Tongue (tissue), 2 donors: Measurements from ENCODE around the gene OR10Z1. TPM values are rescaled to one million over a fixed set of nuclear protein-coding genes. Genes with fewer than 3 reads are reported as not detected.

ENCODE experiments used
- DNase-seq: peaks from one replicate; pipeline ENCODE4 v3.0.0-alpha.2; 2015
- total RNA-seq: library from RNA; depleted of rRNA; stranded (reverse); fragments of >200 nt; gene quantifications from one replicate; pipeline ENCODE4 v1.2.3, GENCODE V29; 2014

Gene OR10Z1, protein sequence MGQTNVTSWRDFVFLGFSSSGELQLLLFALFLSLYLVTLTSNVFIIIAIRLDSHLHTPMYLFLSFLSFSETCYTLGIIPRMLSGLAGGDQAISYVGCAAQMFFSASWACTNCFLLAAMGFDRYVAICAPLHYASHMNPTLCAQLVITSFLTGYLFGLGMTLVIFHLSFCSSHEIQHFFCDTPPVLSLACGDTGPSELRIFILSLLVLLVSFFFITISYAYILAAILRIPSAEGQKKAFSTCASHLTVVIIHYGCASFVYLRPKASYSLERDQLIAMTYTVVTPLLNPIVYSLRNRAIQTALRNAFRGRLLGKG
- total RNA-seq = not detected

DNA sequence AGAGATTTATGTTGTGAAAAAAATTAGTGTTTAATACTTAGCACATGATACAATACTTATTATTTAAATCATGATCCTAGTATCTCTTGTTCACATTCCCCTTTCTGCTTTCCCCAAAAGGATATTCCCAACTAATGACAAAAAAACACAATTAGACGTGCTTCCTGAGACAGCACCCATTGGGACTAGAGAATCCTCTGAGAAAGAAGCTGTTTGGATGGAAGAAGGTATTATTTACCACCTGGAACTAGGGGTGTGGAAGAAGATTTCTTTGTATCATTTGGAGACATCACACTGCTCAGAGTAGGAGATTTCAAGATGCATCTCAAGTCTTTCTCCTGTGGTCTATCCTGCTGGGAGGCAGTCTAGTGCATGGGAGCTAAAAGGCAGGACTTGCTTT lies at the start of gene OR10Z1:
Gene OR10Z1 (plus strand): TSS at position 301 of the 400 bp plus-strand sequence. CDS start 1,171 bp downstream, outside the sequence.
- no peak for DNase-seq

DNA sequence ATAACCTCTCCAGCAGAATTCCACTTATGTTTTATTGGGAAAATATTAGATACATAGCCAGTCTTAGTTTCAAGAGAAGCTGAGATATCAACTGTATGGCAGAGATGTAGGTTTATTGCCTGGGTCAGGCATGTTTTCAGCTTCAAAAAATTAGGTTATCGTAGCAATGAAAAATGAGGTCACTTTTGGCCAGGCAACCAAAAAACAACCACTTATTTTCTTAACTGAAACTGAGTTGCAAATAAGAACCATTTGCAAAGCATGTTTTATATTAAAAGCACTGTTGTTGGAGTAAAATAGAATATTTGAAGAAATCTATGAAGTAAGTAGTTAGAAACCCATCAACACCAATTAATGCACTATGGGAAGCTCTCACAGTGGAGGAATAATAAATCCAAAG lies 45.4 kb upstream of the OR10Z1 start:
- DNase-seq = no peak

DNA sequence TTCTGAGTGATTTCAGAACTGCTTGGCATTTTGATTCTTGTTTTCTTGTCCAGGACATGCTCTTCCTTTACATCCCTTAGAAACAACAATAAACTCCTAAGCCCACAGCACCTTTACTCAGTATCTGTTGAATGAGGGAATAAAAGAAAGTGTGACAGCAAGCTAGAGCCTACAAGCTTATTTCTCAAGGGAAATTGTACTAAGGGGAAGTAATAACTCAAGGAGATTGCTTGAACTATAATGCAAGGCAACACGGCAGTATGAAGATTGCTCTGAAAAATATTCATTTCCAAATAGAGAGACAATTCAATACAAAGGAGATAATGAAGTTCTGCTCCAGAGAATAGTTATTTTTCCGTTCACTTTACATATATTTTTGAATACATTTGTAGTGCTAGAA lies 41.2 kb upstream of the OR10Z1 start:
- no peak for DNase-seq

DNA sequence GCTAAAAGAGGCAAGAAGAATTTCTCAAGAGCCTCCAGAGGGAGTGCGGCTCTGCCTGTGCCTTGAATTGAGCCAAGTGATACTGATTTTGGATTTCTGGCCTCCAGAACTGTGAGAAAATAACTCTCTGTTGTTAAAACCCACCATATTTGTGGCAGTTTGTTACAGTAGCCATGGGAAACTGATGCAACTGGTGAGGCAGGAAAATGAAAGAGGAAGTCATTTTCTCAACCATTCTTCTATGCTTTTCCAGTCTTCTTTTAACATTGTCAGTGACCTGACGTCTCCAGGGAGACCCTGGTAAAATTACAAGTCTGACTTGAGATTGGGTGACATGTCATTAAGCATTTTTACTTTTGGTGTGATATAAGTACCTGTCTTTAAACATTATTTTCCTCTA lies 40.5 kb upstream of the OR10Z1 start:
- no peak for DNase-seq

DNA sequence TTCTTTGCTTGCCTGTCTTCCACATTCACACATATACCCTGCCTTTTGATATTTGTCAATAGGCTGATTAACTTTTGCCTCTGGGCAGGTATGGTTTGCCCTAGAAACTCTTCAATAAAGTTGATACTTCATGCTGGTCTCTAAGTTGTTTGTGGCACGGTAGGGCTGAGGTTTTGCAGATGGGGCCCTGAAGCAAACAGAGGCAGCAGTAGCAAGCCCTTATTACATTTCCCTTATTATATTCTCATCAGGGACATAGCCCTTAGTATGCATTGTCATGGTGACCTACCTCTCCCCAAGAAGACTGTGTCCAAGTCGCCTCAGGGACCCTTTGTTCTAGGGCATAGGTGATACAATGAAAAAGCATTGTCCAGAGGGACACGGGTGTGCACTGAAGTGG lies 34.6 kb upstream of the OR10Z1 start, which contains the start of gene OR6P1:
Gene OR6P1 (minus strand): TSS at position 101 of the 400 bp plus-strand sequence. CDS start 6,976 bp downstream, outside the sequence.
- DNase-seq = no peak

DNA sequence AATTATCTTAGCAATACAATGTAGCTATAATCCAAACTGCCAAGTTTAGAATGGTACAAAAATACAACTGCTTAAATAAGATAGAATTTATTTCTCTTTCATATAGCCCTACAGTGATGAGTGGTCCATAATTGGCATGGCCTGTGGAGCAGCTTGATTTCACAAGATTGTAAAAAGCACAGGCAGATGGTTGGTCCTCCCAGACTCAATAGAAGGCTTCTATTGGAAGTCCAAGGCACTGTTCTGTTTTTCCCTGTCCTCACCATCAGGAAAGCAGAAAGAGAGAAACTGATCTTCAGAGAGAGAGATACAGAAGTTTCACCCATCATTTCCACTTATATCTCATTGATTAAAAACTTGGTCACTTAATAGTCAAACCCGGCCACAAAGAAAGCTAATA lies 32.8 kb upstream of the OR10Z1 start:
- no peak for DNase-seq

DNA sequence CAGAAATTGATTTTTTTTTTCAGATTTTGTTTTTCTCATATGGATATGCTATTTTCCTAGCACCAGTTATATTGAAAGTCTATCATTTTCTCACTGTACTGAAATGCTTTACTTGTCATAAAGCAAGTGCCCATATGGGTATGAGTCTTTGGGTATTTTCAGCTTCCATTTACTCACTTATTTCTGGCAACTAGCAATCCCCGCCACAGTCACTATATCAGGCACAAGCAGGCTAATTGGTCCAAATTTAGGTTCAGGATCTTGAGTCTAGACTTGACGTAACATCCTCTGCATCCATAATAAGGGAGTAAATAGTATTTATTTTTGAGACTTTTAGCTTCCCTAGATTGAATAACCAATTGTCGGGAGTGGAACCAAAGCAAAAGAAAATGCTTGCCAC lies 27.5 kb upstream of the OR10Z1 start:
- DNase-seq = no peak

DNA sequence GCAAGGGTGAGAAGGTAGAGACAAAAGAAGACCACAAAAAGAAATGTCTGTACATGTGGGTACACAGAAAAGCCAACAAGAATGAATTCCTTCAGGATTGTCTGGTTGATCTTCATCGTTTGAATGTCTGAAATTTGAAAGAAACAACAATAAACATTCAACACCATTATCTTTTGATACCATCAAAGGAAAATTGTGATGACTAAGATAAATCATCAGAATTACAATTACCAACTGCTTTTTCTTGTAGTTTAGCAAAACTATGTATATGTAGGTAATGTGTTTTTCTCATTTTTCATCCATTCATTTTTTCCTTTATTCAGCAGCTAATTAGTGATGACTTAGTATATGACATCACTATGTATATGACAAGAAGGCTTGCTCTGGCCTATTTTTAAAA lies 25.3 kb upstream of the OR10Z1 start, which contains the start of gene OR10X1:
Gene OR10X1 (minus strand): TSS at position 167 of the 400 bp plus-strand sequence. CDS start 0 bp downstream, at position 167.
- no peak for DNase-seq

DNA sequence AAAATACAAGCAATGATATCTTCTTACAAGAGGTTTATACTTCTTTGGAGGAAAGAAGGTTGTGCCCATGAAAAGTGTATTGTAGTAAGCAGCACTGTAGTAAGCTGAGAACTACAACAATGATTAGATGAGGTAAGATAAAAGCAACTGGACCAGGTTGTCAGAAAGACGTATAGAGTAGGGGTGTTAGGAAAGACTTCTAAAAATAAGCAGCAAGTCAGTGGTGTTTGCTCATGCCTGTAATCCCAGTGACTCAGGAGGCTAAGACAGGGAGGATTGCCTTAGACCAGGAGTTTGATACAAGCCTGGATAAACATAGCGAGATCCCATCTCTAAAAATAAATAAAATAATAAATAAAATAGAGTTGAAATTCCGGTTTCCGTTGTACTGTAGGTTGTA lies 21.1 kb upstream of the OR10Z1 start:
- DNase-seq = no peak

DNA sequence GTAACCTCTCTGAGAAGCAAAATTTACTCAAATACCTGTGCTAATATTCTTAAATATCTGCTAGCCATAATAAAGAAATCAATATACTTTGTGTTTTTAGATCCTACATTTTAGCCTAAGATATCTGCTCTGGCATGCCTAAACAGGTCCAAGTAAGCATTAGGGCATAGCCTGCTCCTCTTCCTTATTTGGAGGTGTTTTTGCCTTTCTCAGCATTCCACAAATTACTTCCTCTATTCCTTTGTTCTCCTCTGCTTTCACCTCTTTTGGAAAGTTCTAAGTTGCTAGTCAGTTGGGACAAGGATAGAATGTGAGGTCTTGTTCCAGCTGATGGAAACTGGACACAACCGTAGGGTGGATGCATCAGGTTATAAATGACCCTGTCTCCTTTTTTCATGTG lies 18.1 kb upstream of the OR10Z1 start:
- no peak for DNase-seq

DNA sequence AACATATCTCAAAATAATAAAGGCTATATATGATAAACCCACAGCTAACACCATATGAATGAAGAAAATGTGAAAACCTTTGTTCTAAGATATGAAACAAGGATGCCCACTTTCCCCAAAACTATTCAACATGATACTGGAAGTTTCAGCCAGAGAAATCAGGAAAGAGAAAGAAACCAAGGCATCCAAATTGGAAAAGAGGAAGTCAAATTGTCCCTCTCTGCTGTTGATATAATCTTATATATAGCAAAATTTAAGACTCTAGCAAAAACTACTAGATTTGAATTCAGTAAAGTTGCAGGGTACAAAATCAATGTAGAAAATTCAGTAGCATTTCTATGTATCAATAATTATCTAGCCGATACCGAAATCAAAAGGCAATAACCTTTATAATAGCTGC lies 4.3 kb upstream of the OR10Z1 start:
- no peak for DNase-seq

DNA sequence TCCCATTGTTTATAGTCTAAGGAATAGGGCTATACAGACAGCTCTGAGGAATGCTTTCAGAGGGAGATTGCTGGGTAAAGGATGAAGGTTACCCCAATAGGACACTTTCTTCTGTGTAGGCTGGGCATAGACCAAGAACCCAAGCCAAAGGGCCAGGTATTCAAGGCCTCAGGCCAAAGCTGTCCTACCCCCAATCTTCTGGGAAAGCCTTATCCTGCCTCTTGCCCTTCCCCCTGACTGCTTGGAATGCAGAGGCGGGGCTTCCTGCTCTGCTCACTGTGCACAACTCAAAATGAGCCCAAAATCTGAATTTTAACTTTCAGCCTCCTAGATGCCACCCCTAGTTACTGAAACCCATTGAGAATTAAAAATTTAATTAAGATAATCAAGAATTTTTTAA lies 2.2 kb downstream of the OR10Z1 start:
- DNase-seq = no peak

DNA sequence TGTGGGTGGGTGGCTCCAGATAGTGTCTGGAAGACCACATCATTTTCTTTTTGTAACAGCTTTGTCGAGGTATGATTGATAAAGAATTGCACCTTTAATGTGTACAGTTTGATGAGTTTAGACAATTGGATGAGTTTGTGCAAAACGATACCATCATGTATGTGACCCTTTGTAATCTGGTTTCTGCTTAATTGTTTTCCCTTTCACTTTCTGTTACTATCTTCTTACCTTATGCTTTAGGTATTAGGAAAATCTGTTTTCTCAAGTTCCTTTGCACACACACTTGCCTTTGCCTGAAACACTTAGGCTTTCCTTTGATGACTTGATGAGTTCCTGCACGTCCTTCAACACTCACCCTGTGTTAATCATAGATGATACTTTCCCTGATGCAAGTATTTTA lies 6.8 kb downstream of the OR10Z1 start:
- no peak for DNase-seq

DNA sequence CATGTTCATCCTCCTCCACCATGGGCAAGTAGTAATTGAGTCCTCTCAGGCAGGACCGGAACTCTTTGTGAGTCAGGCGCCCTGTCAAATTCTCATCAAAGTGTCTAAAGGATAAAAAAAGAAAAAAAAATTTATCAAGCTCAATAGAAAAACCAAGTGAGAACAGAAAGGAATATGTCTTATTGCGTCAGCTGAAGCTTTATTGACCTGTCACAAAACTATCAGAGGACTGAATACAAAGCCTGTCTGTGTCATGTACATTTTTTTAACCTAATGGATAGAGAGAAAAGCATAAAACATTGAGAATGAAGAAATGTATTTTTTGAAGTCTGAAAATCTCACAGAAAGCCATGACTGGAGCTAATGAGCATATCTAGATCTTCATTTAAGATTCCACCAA lies 8.7 kb downstream of the OR10Z1 start:
- DNase-seq = no peak

DNA sequence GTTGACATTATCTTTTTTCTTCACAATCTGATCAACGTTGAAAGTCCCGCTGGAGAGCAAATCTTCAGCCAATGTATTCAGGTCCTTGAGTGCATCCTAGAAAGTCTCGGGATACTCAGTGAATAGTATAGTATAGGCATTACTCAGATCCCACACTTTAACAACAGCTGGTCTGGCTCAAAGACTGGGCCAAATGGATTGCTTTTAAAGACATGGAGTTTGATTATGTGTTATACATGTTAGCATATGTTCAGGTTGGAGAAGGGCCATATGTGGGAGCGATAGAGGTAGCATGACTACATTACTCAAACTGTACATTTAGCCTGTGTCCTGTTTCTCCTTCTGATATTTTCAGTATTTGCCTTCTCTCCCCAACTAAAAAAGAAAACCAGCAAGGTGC lies 33.1 kb downstream of the OR10Z1 start:
- no peak for DNase-seq

DNA sequence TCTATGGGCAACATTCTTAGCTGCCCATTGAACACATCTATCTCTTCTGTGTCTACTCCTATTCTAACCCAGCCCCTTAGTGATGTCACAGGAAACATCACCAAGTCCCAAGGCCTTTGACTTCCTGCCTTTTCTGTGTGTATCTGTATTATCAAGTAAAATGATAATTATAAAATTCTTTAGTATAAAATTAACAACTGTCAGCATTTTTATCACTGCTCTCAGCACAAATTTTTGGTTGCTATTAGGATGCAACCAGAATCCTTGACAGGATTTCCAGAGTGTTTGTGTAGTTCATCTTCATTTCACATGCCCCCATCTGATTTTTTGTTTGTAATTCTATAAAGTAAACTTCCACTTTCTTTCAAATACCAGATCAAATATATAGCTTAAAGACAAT lies 33.8 kb downstream of the OR10Z1 start:
- no peak for DNase-seq

DNA sequence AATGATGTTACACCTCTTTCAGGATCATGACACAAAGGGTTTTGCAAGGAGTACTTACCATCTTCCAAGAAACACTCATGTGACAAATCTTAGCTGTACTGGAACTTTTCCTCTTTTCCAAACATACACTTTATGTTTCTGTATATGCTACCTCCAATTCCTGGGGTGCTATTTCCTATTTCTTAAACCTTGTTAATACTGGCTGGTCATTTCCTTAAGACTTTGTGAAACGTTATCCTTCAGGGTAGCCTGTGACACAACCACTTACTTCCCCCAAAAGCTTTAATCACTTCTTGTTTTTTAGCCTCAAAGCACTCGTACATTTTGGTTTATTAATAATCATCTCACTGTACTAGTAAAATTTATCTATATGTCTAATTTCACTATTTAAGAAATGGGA lies 39.4 kb downstream of the OR10Z1 start:
- no peak for DNase-seq

DNA sequence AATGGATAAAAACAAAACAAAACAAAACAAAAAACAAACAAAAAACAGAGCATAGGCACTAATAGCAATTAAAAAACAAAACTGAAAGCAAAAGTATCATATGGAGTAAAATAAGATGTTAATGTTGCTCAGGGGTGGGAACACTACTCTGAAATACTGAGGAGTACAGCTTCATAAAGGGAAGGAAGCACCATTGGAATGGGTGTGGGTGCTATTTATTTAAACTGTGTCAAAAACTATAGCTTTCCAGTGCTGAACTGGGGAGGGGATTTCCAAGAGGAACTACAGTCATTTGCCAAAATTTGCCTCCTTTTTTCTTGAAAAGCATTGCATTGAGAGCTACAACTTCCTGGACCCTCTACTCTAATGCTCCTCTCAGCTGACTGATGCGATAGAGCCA lies 41.4 kb downstream of the OR10Z1 start:
- DNase-seq = no peak

DNA sequence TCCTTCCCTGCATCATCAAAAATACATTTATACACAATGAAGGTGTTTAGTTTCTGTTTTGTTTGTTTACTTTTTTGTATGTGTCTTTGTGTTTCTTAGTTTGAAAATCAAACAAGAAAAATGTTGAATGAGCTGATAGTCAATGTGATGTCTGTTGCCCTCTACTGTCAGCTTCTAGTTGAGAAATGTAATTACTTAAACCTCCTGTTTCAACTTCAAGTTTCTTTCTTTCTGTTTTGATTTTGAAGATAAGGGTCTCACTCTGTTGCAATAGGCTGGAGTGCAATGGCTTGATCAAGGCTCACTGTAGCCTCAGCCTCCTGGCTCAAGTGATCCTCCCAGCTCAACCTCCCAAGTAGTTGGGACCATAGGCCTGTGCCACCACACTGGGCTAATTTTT lies 44.0 kb downstream of the OR10Z1 start:
- DNase-seq = no peak

DNA sequence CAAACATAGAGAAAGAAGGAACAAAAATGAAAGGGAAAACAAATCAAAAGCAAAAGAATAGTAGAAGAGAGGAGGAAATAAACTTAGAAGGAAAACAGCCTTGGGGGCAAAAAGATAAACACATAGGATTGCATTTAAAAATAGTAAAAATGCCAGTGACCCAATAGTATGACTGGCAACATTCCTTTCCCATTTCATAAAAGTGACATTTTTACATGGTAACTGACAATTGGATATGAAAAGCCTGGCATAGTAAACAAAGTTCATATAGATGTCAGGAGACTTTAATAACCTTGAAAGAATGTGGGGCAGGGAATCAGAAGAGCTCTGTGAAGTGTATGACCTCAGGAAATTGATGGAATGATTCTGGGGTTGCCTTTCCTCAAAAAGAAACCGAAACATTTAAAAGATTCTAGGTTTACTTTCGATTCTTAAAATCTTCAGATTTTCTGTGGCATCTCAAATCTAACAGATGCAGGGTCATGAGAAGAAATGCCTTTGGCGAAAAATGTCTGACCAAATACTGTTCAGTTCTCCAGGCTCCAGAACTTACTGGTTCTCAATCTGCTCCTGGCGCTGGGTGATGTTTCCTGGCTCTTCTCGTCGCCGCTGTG lies 47.8 kb downstream of the OR10Z1 start:
- DNase-seq = no peak

DNA sequence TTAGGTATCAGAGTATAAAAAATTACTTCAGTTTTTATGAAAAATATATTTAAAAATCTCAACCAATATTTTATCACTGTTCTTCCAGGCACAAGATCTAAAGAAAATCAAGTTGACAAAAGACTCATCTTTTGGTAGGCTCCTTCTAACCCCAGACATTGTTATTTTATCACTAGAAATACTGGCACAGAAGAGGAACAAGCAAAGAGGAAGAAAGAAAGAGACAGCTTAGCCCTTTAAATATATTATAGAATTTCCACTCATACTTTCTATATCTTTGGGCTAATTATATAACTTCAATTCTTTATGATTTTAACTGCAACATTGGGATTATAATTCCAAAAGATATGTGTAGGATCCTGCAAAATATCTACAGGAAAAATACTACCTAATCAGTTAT lies 49.0 kb downstream of the OR10Z1 start:
- no peak for DNase-seq

DNA sequence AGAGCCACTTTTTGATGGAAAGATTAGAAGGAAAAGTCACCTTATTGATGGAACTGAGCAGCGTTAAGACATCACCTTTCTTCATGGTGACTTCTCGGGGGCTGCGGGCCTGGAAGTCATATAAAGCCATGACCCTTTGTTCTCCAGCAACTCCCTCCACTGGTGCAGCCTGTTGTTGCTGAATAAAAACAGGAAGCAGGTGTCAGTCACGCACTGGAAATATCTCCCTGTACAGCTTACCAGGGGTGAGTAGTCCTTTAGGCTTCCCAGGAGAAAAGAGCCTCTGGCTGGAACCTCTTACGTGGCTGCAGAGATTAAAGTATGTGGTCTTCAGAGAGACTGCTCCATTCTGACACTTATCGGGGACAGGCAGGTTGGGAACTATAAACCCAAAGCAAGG lies 49.5 kb downstream of the OR10Z1 start:
- DNase-seq = no peak
